NOMO-1 treated with dmso at 0.1 percent for 144 hours (cell line): ENCODE measurements around the gene PAM.
"Not testable (repeated sequence)": the region's sequence is repeated elsewhere in the genome, so short reads cannot be mapped to it uniquely, and the experiment has no call there.

Experiments used
- DNase-seq: peaks from one replicate; lab custom pipeline; 2025; ENCODE audit not compliant: unreplicated experiment; lab: John Stamatoyannopoulos, UW

The PAM gene

GRCh38 chr5:102750151-102750834 lies 4.8 kb upstream of the PAM start:
- no peak for DNase-seq

GRCh38 chr5:102751903-102752376 lies 3.2 kb upstream of the PAM start:
- not testable (repeated sequence) for DNase-seq

- DNase-seq, result no peak
These were observed 977 bp upstream of the PAM start for GRCh38 chr5:102753889-102754766.

- peak; percentile 42 for DNase-seq
These were observed 724 bp downstream of the PAM start for GRCh38 chr5:102755686-102756371.

GRCh38 chr5:102758576-102758975 lies 3.5 kb downstream of the PAM start:
- DNase-seq, result no peak

GRCh38 chr5:102759289-102759688 lies 4.2 kb downstream of the PAM start:
- no peak for DNase-seq

GRCh38 chr5:102759700-102760099 lies 4.6 kb downstream of the PAM start:
- no peak for DNase-seq

GRCh38 chr5:102760815-102761214 lies 5.7 kb downstream of the PAM start:
- no peak for DNase-seq

- no peak for DNase-seq
These were observed 7.0 kb downstream of the PAM start for GRCh38 chr5:102762095-102762534.

- no peak for DNase-seq
These were observed 7.6 kb downstream of the PAM start for GRCh38 chr5:102762562-102763227.

- no peak for DNase-seq
These were observed 8.6 kb downstream of the PAM start for GRCh38 chr5:102763734-102764133.

GRCh38 chr5:102764381-102765004 lies 9.4 kb downstream of the PAM start:
- DNase-seq, result no peak

GRCh38 chr5:102765350-102765749 lies 10.2 kb downstream of the PAM start:
- no peak for DNase-seq

- DNase-seq, result no peak
These were observed 11.4 kb downstream of the PAM start for GRCh38 chr5:102766295-102767090.

GRCh38 chr5:102767862-102768261 lies 12.8 kb downstream of the PAM start:
- DNase-seq, result no peak

- no peak for DNase-seq
These were observed 15.7 kb downstream of the PAM start for GRCh38 chr5:102770803-102771202.

GRCh38 chr5:102771435-102771834 lies 16.3 kb downstream of the PAM start:
- no peak for DNase-seq

GRCh38 chr5:102772273-102772672 lies 17.2 kb downstream of the PAM start:
- no peak for DNase-seq

- no peak for DNase-seq
These were observed 18.0 kb downstream of the PAM start for GRCh38 chr5:102773133-102773532.

- not testable (repeated sequence) for DNase-seq
These were observed 20.7 kb downstream of the PAM start for GRCh38 chr5:102775756-102776155.
